Measurements from ENCODE around the gene CORO6.

DNA sequence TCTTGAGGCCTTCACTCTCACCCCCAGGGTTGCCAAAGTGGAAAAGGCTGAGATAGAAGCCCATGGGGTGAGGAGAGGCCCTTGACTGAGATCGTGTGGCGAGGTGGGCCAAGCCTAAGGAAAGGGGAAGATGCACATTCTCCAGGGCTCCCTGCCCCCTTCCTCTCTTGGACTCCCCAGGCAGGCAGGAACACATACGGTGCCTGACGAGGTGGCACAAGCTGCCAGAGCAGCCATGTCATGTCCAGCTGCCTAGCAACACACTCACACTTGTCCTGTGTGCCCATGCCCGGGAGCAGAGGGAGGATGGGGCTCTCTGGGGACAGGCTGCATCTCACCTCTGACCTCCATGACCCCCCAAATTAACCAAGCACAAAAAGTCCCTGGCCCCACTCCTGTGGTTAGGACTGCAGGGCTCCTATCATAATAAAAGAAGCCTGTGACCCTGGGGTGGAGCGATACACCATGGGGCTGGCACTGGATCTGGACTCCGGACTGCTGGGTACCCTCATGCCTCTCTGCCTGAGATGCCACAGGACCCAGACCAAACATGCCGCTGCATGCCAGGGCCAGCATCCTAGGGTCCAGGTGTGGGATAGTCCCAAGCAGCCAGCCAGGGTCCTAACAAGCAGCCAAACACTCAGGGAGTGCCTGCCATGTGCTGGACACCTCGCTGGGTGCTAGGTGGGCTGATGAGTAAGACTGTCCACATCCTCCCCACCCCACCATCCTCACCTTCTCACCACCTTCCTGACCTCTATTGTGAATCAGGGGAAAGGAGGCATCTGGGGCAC lies 35.8 kb downstream of the CORO6 start:
- TF ChIP-seq, protein P1, sequence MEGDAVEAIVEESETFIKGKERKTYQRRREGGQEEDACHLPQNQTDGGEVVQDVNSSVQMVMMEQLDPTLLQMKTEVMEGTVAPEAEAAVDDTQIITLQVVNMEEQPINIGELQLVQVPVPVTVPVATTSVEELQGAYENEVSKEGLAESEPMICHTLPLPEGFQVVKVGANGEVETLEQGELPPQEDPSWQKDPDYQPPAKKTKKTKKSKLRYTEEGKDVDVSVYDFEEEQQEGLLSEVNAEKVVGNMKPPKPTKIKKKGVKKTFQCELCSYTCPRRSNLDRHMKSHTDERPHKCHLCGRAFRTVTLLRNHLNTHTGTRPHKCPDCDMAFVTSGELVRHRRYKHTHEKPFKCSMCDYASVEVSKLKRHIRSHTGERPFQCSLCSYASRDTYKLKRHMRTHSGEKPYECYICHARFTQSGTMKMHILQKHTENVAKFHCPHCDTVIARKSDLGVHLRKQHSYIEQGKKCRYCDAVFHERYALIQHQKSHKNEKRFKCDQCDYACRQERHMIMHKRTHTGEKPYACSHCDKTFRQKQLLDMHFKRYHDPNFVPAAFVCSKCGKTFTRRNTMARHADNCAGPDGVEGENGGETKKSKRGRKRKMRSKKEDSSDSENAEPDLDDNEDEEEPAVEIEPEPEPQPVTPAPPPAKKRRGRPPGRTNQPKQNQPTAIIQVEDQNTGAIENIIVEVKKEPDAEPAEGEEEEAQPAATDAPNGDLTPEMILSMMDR (IDR thresholded peaks at IDR 0.05) = no peak
- no peak for TF ChIP-seq POLR2AphosphoS5 (IDR thresholded peaks at IDR 0.05)
- TF ChIP-seq POLR2A (IDR thresholded peaks at IDR 0.05) = no peak

All from breast epithelium (tissue), 3 donors.